ENCODE data around the gene ARL3. TPM values are rescaled to one million over a fixed set of nuclear protein-coding genes. Genes with fewer than 3 reads are reported as not detected.
A peak's percentile ranks its signal among the peaks of the same experiment; 100 is the strongest.

Gene ARL3
- total RNA-seq, 4 donors from 2014 or later: 2.2 to 3.4 (median 2.8) TPM

DNA sequence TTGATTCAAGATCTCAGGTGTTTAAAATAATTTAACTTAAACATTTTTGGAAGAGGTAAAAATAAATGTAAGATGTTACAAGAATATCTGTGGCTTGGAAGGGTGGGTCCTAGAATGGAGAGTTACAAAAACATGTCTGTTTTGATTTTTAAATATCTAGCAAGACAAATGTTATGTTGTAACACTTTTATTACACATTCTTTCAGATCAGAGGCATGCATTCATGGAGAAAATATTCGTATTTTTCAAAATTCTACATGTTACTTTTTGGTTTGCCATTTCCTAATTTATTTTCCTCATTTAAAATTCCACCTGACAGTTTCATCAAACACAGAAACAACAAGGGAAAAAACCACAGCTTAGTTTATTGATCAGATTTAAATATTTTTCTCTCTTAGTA lies 39.5 kb upstream of the ARL3 start:
- Histone ChIP-seq H3K4me1 (peaks cover 10 to 30% (median 22%) of the 10 kb centered on the region in 4 donors), H3K9me3 (no peaks in the 10 kb centered on the region), H3K27me3 (no peaks in the 10 kb centered on the region), H3K4me3 (no peak overlapping the region), H3K27ac (peak overlapping the region; percentile 75 to 78 (median 76)), H3K36me3 (no peaks in the 10 kb centered on the region)
- intact Hi-C loops (cut with DNase I; ENCODE audit: low total_unique reads) (no loop called here), in situ Hi-C loops (cut with MboI; ENCODE audit: low pct_ligation_motif_present in 1 of 4, low pct_unique_long_range_greater_than_20kb in 1 of 4, low sequenced_read_pairs in 3 of 4) (no loop called here)
- DNase-seq: no peak
- TF ChIP-seq POLR2AphosphoS5 (IDR thresholded peaks at IDR 0.05) (no peak), EP300 (IDR thresholded peaks at IDR 0.05; ENCODE audit: low read depth) (no peak), POLR2A (IDR thresholded peaks at IDR 0.05) (no peak)
- TF ChIP-seq, protein P1, sequence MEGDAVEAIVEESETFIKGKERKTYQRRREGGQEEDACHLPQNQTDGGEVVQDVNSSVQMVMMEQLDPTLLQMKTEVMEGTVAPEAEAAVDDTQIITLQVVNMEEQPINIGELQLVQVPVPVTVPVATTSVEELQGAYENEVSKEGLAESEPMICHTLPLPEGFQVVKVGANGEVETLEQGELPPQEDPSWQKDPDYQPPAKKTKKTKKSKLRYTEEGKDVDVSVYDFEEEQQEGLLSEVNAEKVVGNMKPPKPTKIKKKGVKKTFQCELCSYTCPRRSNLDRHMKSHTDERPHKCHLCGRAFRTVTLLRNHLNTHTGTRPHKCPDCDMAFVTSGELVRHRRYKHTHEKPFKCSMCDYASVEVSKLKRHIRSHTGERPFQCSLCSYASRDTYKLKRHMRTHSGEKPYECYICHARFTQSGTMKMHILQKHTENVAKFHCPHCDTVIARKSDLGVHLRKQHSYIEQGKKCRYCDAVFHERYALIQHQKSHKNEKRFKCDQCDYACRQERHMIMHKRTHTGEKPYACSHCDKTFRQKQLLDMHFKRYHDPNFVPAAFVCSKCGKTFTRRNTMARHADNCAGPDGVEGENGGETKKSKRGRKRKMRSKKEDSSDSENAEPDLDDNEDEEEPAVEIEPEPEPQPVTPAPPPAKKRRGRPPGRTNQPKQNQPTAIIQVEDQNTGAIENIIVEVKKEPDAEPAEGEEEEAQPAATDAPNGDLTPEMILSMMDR (IDR thresholded peaks at IDR 0.05): no peak
- 68 to 73% methylated on average over 1 of the region's 1 CpG for WGBS, 2 donors (ENCODE audit: low coverage in 1 of 2)

DNA sequence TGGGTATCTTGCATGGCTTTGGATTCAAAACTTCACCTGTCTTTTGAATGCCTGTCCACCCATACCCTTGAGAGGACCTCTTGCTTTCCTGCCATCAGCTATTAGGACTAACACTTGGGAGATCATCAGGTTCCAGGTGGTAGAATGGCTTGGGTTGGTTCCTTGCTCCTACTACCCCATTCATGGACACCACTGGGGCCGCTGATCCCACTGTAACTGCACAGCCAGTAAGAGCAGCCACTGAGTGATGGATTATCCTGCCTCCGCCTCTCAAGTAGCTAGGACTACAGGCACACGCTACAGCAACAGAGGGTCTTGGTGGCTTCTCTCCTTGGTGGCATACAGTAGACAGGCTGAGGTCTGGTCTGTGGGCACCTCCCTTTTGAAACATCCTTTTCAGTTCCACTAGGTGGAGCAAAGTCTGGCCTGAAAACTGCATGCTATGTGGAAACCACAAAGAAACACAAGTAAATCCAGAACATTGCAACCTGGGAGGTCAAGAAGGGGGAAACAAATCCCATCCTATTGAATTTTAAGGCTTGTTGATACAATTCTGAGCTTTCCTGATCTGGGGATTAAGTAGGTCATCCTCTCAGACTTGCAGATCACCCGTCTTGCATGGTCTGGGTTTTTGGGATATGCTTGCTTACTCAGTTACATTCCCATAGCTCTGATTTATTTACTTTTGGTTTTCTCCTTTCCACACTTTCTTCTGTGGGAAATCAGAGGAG lies 38.9 kb upstream of the ARL3 start:
- Histone ChIP-seq H3K4me1 (peaks cover 10 to 23% (median 18%) of the 10 kb centered on the region in 4 donors), H3K4me3 (no peak overlapping the region), H3K9me3 (no peaks in the 10 kb centered on the region), H3K27me3 (no peaks in the 10 kb centered on the region), H3K27ac (peak overlapping the region; percentile 75 to 78 (median 76)), H3K36me3 (no peaks in the 10 kb centered on the region)
- DNase-seq: no peak
- no peak for TF ChIP-seq EP300 (IDR thresholded peaks at IDR 0.05; ENCODE audit: low read depth)
- TF ChIP-seq, protein P1 (IDR thresholded peaks at IDR 0.05): peak; percentile 30 to 55 (median 41)
- peak in 2 of 3 donors; percentile 20 to 54 for TF ChIP-seq POLR2AphosphoS5 (IDR thresholded peaks at IDR 0.05)
- no peak for TF ChIP-seq POLR2A (IDR thresholded peaks at IDR 0.05)
- in situ Hi-C loops (cut with MboI; ENCODE audit: low pct_ligation_motif_present in 1 of 4, low pct_unique_long_range_greater_than_20kb in 1 of 4, low sequenced_read_pairs in 3 of 4) (no loop called here), intact Hi-C loops (cut with DNase I; ENCODE audit: low total_unique reads) (no loop called here)
- 69 to 81% methylated on average over 1 to 4 of the region's 4 CpGs for WGBS, 2 donors (ENCODE audit: low coverage in 1 of 2)

GRCh38 chr10:102752266-102752930 lies 38.2 kb upstream of the ARL3 start:
- 40 to 74% methylated on average over 1 to 9 of the region's 9 CpGs for WGBS, 2 donors (ENCODE audit: low coverage in 1 of 2)
- no peaks in the 10 kb centered on the region for H3K9me3 ChIP-seq
- H3K4me1 ChIP-seq: peaks cover 10 to 23% (median 18%) of the 10 kb centered on the region in 4 donors
- peak overlapping the region; percentile 75 to 78 (median 76) for H3K27ac ChIP-seq
- H3K4me3 ChIP-seq: no peak overlapping the region
- H3K27me3 ChIP-seq: no peaks in the 10 kb centered on the region
- in situ Hi-C loops (cut with MboI; ENCODE audit: low pct_ligation_motif_present in 1 of 4, low pct_unique_long_range_greater_than_20kb in 1 of 4, low sequenced_read_pairs in 3 of 4): no loop called here
- intact Hi-C loops (cut with DNase I; ENCODE audit: low total_unique reads): no loop called here
- no peaks in the 10 kb centered on the region for H3K36me3 ChIP-seq
- TF ChIP-seq, protein P1 (IDR thresholded peaks at IDR 0.05): no peak
- TF ChIP-seq POLR2A (IDR thresholded peaks at IDR 0.05) (no peak), POLR2AphosphoS5 (IDR thresholded peaks at IDR 0.05) (peak in 2 of 3 donors; percentile 21 to 42)
- DNase-seq: peak; percentile 13

GRCh38 chr10:102745157-102745556 lies 31.0 kb upstream of the ARL3 start:
- Histone ChIP-seq H3K27ac (peak overlapping the region; percentile 90 to 95 (median 92)), H3K36me3 (no peaks in the 10 kb centered on the region), H3K4me1 (peaks cover 0 to 26% (median 20%) of the 10 kb centered on the region in 4 donors), H3K27me3 (no peaks in the 10 kb centered on the region), H3K9me3 (no peaks in the 10 kb centered on the region), H3K4me3 (peak overlapping the region in 3 of 4 donors; percentile 78 to 92 (median 78))
- no peak for DNase-seq
- 66 to 70% methylated on average over 4 of the region's 4 CpGs for WGBS, 2 donors (ENCODE audit: low coverage in 1 of 2)
- no peak for TF ChIP-seq POLR2AphosphoS5 (IDR thresholded peaks at IDR 0.05)
- TF ChIP-seq POLR2A (IDR thresholded peaks at IDR 0.05): no peak
- TF ChIP-seq, protein P1 (IDR thresholded peaks at IDR 0.05): no peak
- no peak for TF ChIP-seq EP300 (IDR thresholded peaks at IDR 0.05; ENCODE audit: low read depth)
- in situ Hi-C loops (cut with MboI; ENCODE audit: low pct_ligation_motif_present in 1 of 4, low pct_unique_long_range_greater_than_20kb in 1 of 4, low sequenced_read_pairs in 3 of 4): loop anchor here in 2 of 4 donors (25.0 kb wide), 1 partner anchor 317 kb away; no protein-coding TSS in a partner anchor
- intact Hi-C loops (cut with DNase I; ENCODE audit: low total_unique reads): no loop called here
